OCI-LY3 (cell line): Measurements from ENCODE around the gene RERE.

Source experiments
- H2AFZ ChIP-seq: fragments of 200-600, 300-600 bp; shearing (Covaris generic); 2 replicates; pipeline ENCODE4 v1.6.0; 2014; ENCODE audit warnings: antibody characterized with exemption, low read depth, low read length
- H3K27ac ChIP-seq: fragments of 200-600, 300-600 bp; sonication (generic); 2 replicates; pipeline ENCODE4 v1.5.1; 2014; ENCODE audit warnings: mild to moderate bottlenecking, low read length, moderate library complexity, mixed read lengths
- H3K27me3 ChIP-seq: fragments of 200-600, 300-600 bp; sonication (generic); 2 replicates; pipeline ENCODE4 v1.6.1; 2014; ENCODE audit warnings: low read depth, low read length, mixed read lengths
- H3K36me3 ChIP-seq: fragments of 200-600, 300-600 bp; sonication (generic); replicated peaks from 2 replicates; pipeline ENCODE3; 2014; ENCODE audit warnings: low read depth, low read length, mixed read lengths
- H3K4me1 ChIP-seq: fragments of 300-600, 200-600 bp; sonication (generic); 2 replicates; pipeline ENCODE4 v1.6.1; 2014; ENCODE audit warnings: low read length, mixed read lengths
- H3K4me2 ChIP-seq: fragments of 200-600, 300-600 bp; sonication (generic); 2 replicates; pipeline ENCODE4 v1.6.1; 2014; ENCODE audit warnings: low read length, mixed read lengths
- H3K4me3 ChIP-seq: fragments of 300-600, 200-600 bp; sonication (generic); 2 replicates; pipeline ENCODE4 v1.5.1; 2014; ENCODE audit warnings: antibody characterized with exemption, mild to moderate bottlenecking, low read length, moderate library complexity
- H3K79me2 ChIP-seq: fragments of 300-600, 200-600 bp; shearing (Covaris generic); 2 replicates; pipeline ENCODE4 v1.6.1; 2014; ENCODE audit warnings: mild to moderate bottlenecking, low read length, mixed read lengths
- H3K9ac ChIP-seq: fragments of 300-600, 200-600 bp; shearing (Covaris generic); 2 replicates; pipeline ENCODE4 v1.6.0; 2014; ENCODE audit warnings: mild to moderate bottlenecking, low read length, moderate library complexity
- H3K9me3 ChIP-seq: fragments of 200-600, 300-600 bp; shearing (Covaris generic); 2 replicates; pipeline ENCODE4 v1.6.1; 2014; ENCODE audit warnings: low read length, mixed read lengths; ENCODE audit not compliant: insufficient read depth
- H4K20me1 ChIP-seq: fragments of 200-600, 300-600 bp; sonication (generic); 2 replicates; pipeline ENCODE4 v1.6.1; 2016; ENCODE audit warnings: low read length, mixed read lengths; ENCODE audit not compliant: insufficient read depth
- CTCF ChIP-seq: fragments of 200-600, 300-600 bp; sonication (generic); IDR thresholded peaks from 2 replicates; pipeline ENCODE4 v1.5.1; 2014; ENCODE audit warnings: antibody characterized with exemption, low read length, low read depth
- EZH2phosphoT487 ChIP-seq: fragments of 200-600 bp; shearing (Covaris generic); IDR thresholded peaks from 2 replicates; pipeline ENCODE4 v1.6.1; 2018; ENCODE audit warnings: antibody characterized with exemption, mixed run types, low read depth

Gene RERE

DNA sequence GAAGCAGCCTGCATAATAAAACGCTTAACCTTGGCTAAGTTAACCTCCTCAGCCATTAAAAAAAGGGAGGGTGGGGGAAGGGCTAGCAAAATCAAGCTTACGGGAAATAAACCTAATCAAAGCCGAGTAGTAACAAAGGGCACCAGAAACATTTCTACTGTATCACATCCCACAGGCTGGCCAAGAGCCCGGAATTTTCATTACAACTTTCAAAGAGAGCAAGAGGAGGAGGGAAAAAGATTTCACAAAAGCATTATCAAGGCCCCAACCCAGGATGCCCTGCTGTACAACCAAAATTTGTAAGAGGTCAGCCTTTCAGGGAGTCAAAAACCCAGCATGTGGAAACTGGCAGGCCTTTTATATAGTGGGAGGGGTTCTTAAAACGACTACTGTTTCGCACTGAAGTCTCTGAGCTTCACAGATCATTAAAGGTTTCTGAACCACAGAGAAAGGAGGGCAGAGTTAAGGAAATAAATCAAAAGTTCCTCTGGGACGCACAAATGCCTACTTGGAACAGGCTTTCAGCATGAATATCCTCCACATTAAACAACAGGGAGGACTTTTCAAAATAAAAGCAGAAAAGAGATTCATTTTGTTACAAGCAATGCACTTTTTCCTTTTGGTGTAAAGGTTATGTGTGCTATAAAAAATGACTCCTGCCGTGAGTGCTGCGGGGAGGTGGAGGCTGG is 409.1 kb downstream of the RERE start:
- no peaks in the 10 kb centered on the region for H3K4me1 ChIP-seq

DNA sequence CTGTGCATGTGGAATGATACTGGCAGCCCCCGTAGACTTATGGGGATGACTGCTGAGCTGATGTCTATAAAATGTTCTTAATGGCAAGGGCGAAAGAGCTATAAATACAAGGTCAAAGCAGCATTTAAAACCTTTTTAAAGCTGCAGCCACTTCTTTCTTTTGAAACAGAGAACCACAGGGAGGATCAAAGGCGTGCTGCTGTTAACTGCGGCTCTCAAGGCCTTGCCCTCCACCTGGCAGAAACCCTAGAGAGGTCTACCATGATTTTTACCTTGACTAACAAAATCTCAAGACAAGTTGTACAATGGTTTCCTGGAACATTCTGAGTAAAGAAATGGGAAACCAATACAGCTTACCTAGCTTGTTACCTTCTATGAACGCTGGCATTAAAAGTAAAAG is 409.8 kb downstream of the RERE start:
- H4K20me1 ChIP-seq, result peaks cover 16% of the 10 kb centered on the region; the same call in 1 of the 2 replicates
- no peak overlapping the region for H3K27ac ChIP-seq

More for the DNA sequence above, 409.1 kb downstream of the RERE start:
- H3K27me3 ChIP-seq, result no peaks in the 10 kb centered on the region
- peaks cover 16% of the 10 kb centered on the region; the same call in 1 of the 2 replicates for H4K20me1 ChIP-seq
- H3K79me2 ChIP-seq, result peaks cover 11% of the 10 kb centered on the region; the same call in 1 of the 2 replicates
- no peak overlapping the region for H3K4me3 ChIP-seq
- peaks cover 13% of the 10 kb centered on the region for H3K36me3 ChIP-seq
- H2AFZ ChIP-seq, result no peak overlapping the region
- H3K9ac ChIP-seq, result no peak overlapping the region
- no peak overlapping the region for H3K4me2 ChIP-seq
- TF ChIP-seq EZH2phosphoT487, result no peak
- TF ChIP-seq CTCF, result no peak
- H3K27ac ChIP-seq, result no peak overlapping the region
- no peaks in the 10 kb centered on the region for H3K9me3 ChIP-seq

DNA sequence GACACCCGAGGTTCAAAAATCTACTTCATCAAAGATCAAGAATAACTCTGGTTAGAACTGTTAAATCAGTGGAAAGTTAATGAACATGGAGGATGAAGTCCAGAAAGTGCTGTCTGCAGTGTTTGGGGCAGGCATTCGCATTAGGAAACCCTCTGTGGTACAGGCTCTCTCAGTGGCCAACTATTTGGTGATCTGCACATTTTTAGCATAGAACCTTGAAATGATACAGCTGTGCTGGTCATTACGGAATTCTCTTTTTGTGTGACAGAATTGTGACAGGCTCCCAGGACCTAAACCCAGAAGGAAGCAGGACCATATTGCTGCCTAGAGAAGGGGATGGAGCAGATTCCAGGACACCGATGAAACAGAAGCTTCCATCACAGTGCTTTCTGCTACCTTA is 410.5 kb downstream of the RERE start:
- Histone ChIP-seq H3K27me3 (no peaks in the 10 kb centered on the region), H3K27ac (no peak overlapping the region), H4K20me1 (peaks cover 16% of the 10 kb centered on the region; the same call in 1 of the 2 replicates), H3K4me2 (no peak overlapping the region), H3K9me3 (no peaks in the 10 kb centered on the region), H3K36me3 (peaks cover 13% of the 10 kb centered on the region), H3K9ac (no peak overlapping the region), H2AFZ (no peak overlapping the region), H3K79me2 (peaks cover 7% of the 10 kb centered on the region; the same call in 1 of the 2 replicates), H3K4me1 (no peaks in the 10 kb centered on the region), H3K4me3 (no peak overlapping the region)
- TF ChIP-seq CTCF (no peak), EZH2phosphoT487 (no peak)

More for the DNA sequence above, 409.8 kb downstream of the RERE start:
- H3K36me3 ChIP-seq, result peaks cover 13% of the 10 kb centered on the region
- H3K9ac ChIP-seq, result no peak overlapping the region
- no peak overlapping the region for H2AFZ ChIP-seq
- TF ChIP-seq CTCF (no peak), EZH2phosphoT487 (no peak)
- H3K4me2 ChIP-seq, result no peak overlapping the region
- H3K9me3 ChIP-seq, result no peaks in the 10 kb centered on the region
- H3K27me3 ChIP-seq, result no peaks in the 10 kb centered on the region
- H3K79me2 ChIP-seq, result peaks cover 10% of the 10 kb centered on the region; the same call in 1 of the 2 replicates
- H3K4me3 ChIP-seq, result no peak overlapping the region
- H3K4me1 ChIP-seq, result no peaks in the 10 kb centered on the region

- Histone ChIP-seq H3K9ac (no peak overlapping the region), H3K4me3 (no peak overlapping the region), H3K9me3 (no peaks in the 10 kb centered on the region), H3K27ac (no peak overlapping the region), H3K36me3 (peaks cover 13% of the 10 kb centered on the region), H3K4me1 (no peaks in the 10 kb centered on the region), H3K79me2 (peaks cover 7% of the 10 kb centered on the region; the same call in 1 of the 2 replicates), H3K4me2 (no peak overlapping the region), H4K20me1 (peaks cover 16% of the 10 kb centered on the region; the same call in 1 of the 2 replicates), H2AFZ (no peak overlapping the region), H3K27me3 (no peaks in the 10 kb centered on the region)
- TF ChIP-seq CTCF, result no peak
- TF ChIP-seq EZH2phosphoT487, result no peak
Observed at GRCh38 chr1:8406011-8406410, 411.4 kb downstream of the RERE start.
